IPS DF 6.9 (cell line): Measurements from ENCODE around the gene XPO4.
"Not testable (repeated sequence)": the region's sequence is repeated elsewhere in the genome, so short reads cannot be mapped to it uniquely, and the experiment has no call there.

Experiments
- DNase-seq: peaks from one replicate; pipeline ENCODE4 v3.0.0-alpha.2; 2013; ENCODE audit warnings: low read depth, low spot score
- H3K27ac ChIP-seq: one replicate; pipeline ENCODE4 v1.5.1; 2013; ENCODE audit warnings: low read length, control low read depth
- H3K27me3 ChIP-seq: 2 replicates; pipeline ENCODE4 v1.6.1; 2013; ENCODE audit warnings: mild to moderate bottlenecking, low read length; ENCODE audit not compliant: control insufficient read depth, insufficient read depth
- H3K36me3 ChIP-seq: 2 replicates; pipeline ENCODE4 v1.6.1; 2013; ENCODE audit warnings: low read length; ENCODE audit not compliant: control insufficient read depth, insufficient read depth
- H3K4me1 ChIP-seq: 2 replicates; pipeline ENCODE4 v1.6.1; 2013; ENCODE audit warnings: low read length; ENCODE audit not compliant: control insufficient read depth, insufficient read depth
- H3K4me3 ChIP-seq: 2 replicates; pipeline ENCODE4 v1.5.1; 2013; ENCODE audit warnings: mild to moderate bottlenecking, low read length
- H3K9me3 ChIP-seq: 2 replicates; pipeline ENCODE4 v1.6.1; 2013; ENCODE audit warnings: low read length, inconsistent platforms; ENCODE audit not compliant: control insufficient read depth, insufficient read depth
- WGBS: extraction: QIAGEN DNeasy Blood & Tissue Kit; methylation state at CpG from one replicate; pipeline ENCODE4 v1.1.7; 2013; ENCODE audit warnings: mixed read lengths, missing lambda C conversion rate; ENCODE audit not compliant: insufficient read length, insufficient coverage; 5-methylcytosine and 5-hydroxymethylcytosine counted together

XPO4 gene

GRCh38 chr13:20891768-20892167 lies 10.8 kb downstream of the XPO4 start:
- Histone ChIP-seq H3K27ac (no peak overlapping the region), H3K36me3 (no peaks in the 10 kb centered on the region), H3K9me3 (no peaks in the 10 kb centered on the region), H3K27me3 (no peaks in the 10 kb centered on the region), H3K4me1 (no peaks in the 10 kb centered on the region), H3K4me3 (no peak overlapping the region)
- WGBS, result no CpG with 5 or more reads among the region's 7 CpGs
- DNase-seq, result no peak

DNA sequence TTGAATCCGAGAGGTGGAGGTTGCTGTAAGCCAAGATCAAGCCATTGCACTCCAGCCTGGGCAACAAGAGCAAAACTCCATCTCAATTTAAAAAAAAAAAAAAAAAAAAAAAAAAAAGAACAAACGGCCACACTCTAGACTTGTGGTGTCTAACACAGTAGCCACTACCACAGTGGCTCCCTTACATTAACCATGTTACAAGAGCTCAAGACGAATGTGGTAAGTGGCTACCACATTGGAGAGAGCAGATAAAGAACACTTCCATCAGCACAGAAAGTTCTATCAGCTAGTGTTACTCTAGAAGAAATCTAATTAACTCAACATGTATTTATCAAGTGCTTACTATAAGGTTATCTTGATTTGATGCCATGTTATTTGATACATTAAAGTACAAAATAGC lies 11.5 kb downstream of the XPO4 start:
- no CpG with 5 or more reads among the region's 3 CpGs for WGBS
- Histone ChIP-seq H3K36me3 (no peaks in the 10 kb centered on the region), H3K4me3 (no peak overlapping the region), H3K27ac (no peak overlapping the region), H3K27me3 (no peaks in the 10 kb centered on the region), H3K4me1 (no peaks in the 10 kb centered on the region; the same call in 1 of the 2 replicates), H3K9me3 (no peaks in the 10 kb centered on the region)
- no peak for DNase-seq

GRCh38 chr13:20890540-20890939 lies 12.0 kb downstream of the XPO4 start:
- H3K4me1 ChIP-seq, H3K27ac ChIP-seq, H3K4me3 ChIP-seq, DNase-seq, H3K36me3 ChIP-seq, H3K9me3 ChIP-seq, H3K27me3 ChIP-seq: not testable (repeated sequence)
- WGBS, result no CpG with 5 or more reads among the region's 6 CpGs

GRCh38 chr13:20882206-20882605 lies 20.3 kb downstream of the XPO4 start:
- H3K27ac ChIP-seq, result no peak overlapping the region
- no peak overlapping the region for H3K4me3 ChIP-seq
- no peaks in the 10 kb centered on the region for H3K9me3 ChIP-seq
- no CpG with 5 or more reads among the region's 3 CpGs for WGBS
- DNase-seq, result peak; percentile 33
- H3K36me3 ChIP-seq, result no peaks in the 10 kb centered on the region
- no peaks in the 10 kb centered on the region for H3K27me3 ChIP-seq
- H3K4me1 ChIP-seq, result peaks cover 3% of the 10 kb centered on the region

DNA sequence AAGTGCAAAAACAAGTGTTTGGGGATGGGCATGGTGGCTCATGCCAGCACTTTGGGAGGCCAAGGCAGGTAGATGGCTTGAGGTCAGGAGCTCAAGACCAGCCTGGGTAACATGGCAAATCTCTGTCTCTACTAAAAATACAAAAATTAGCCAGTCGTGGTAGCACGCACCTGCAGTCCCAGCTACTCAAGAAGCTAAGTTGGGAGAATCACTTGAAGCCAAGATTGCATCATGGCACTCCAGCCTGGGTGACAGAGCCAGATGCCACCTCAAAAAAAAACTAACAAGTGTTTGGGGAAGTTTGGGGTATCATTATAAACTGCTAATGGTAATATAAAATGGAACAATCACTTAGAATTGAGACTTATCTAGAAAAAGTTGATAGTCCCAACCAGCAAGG lies 24.6 kb downstream of the XPO4 start:
- no peaks in the 10 kb centered on the region for H3K36me3 ChIP-seq
- no peaks in the 10 kb centered on the region for H3K9me3 ChIP-seq
- H3K4me1 ChIP-seq, result peaks cover 2% of the 10 kb centered on the region
- H3K27me3 ChIP-seq, result no peaks in the 10 kb centered on the region
- no CpG with 5 or more reads among the region's 2 CpGs for WGBS
- H3K27ac ChIP-seq, result no peak overlapping the region
- no peak for DNase-seq
- H3K4me3 ChIP-seq, result no peak overlapping the region

GRCh38 chr13:20876802-20877201 lies 25.7 kb downstream of the XPO4 start:
- not testable (repeated sequence) for H3K9me3 ChIP-seq, H3K36me3 ChIP-seq, H3K4me3 ChIP-seq, H3K4me1 ChIP-seq, H3K27ac ChIP-seq, H3K27me3 ChIP-seq, DNase-seq
- no CpG with 5 or more reads among the region's 5 CpGs for WGBS

- not testable (repeated sequence) for DNase-seq
- no CpG with 5 or more reads among the region's 8 CpGs for WGBS
These were observed 28.1 kb downstream of the XPO4 start for GRCh38 chr13:20874439-20874838.

GRCh38 chr13:20873348-20873747 lies 29.2 kb downstream of the XPO4 start:
- H3K27me3 ChIP-seq, result no peaks in the 10 kb centered on the region
- H3K4me1 ChIP-seq, result no peaks in the 10 kb centered on the region
- H3K27ac ChIP-seq, result no peak overlapping the region
- H3K4me3 ChIP-seq, result no peak overlapping the region
- no peaks in the 10 kb centered on the region for H3K9me3 ChIP-seq
- no CpG with 5 or more reads among the region's 3 CpGs for WGBS
- H3K36me3 ChIP-seq, result no peaks in the 10 kb centered on the region
- no peak for DNase-seq

More at GRCh38 chr13:20874439-20874838, 28.1 kb downstream of the XPO4 start:
- not testable (repeated sequence) for H3K36me3 ChIP-seq, H3K4me3 ChIP-seq, H3K9me3 ChIP-seq, H3K4me1 ChIP-seq, H3K27me3 ChIP-seq, H3K27ac ChIP-seq

- H3K9me3 ChIP-seq, result no peaks in the 10 kb centered on the region
- no peak overlapping the region for H3K4me3 ChIP-seq
- H3K4me1 ChIP-seq, result no peaks in the 10 kb centered on the region
- H3K27ac ChIP-seq, result no peak overlapping the region
- H3K27me3 ChIP-seq, result no peaks in the 10 kb centered on the region
- WGBS, result no CpG with 5 or more reads among the region's 4 CpGs
- DNase-seq, result no peak
- no peaks in the 10 kb centered on the region for H3K36me3 ChIP-seq
These were observed 31.7 kb downstream of the XPO4 start for GRCh38 chr13:20870829-20871228.

DNA sequence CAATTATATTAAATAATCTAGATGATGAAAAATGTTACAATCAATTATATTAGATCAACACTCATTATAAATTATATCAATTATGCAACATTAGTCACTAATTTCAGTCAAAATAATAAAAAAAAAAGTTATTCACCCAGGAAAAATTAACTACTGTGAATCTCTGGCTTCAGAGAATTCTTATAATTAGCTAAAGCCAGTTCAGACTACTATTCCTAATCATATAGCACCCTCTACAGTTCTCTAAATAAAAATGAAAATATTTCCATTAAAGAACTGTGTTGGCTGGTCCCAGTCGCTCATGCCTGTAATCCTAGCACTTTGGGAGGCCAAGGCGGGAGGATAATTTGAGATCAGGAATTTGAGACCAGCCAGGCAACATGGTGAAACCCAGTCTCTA lies 33.0 kb downstream of the XPO4 start:
- DNase-seq, result no peak
- Histone ChIP-seq H3K9me3 (no peaks in the 10 kb centered on the region), H3K27me3 (no peaks in the 10 kb centered on the region), H3K4me3 (no peak overlapping the region), H3K4me1 (no peaks in the 10 kb centered on the region), H3K36me3 (no peaks in the 10 kb centered on the region), H3K27ac (no peak overlapping the region)
- no CpG with 5 or more reads among the region's 2 CpGs for WGBS

DNA sequence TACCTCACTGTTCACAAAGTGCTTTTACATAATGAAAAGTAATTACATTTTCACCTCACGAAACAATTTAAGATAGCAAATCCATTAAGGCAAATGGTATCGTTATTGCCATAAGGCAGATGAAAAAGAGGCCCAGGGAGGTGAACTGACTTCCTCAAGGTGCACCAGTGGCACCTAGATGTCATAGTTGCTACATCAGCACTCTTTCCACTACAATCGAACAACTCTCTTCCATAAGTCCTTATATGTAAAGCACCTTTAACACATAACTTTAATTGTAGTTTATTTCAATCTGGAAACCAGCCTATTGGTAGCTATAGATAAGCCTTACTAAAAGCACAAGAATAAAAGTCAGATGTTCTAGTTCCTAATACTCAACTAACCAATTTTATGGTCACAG lies 35.1 kb downstream of the XPO4 start:
- WGBS, result 100% methylated on average over 1 of the region's 3 CpGs
- no peaks in the 10 kb centered on the region for H3K36me3 ChIP-seq
- H3K27ac ChIP-seq, result no peak overlapping the region
- no peaks in the 10 kb centered on the region for H3K27me3 ChIP-seq
- H3K9me3 ChIP-seq, result no peaks in the 10 kb centered on the region
- DNase-seq, result no peak
- no peaks in the 10 kb centered on the region for H3K4me1 ChIP-seq
- H3K4me3 ChIP-seq, result no peak overlapping the region
